Naive thymus-derived CD4-positive, alpha-beta T cell (primary cell): Measurements from ENCODE around the gene PTPRM. TPM values are rescaled to one million over a fixed set of nuclear protein-coding genes. Genes with fewer than 3 reads are reported as not detected.

ENCODE experiments used
- ATAC-seq: fragments of 150-1000 bp; cut with Tn5 transposase; 2 replicates; pipeline ENCODE4 v1.10.0; 2021; ENCODE audit warnings: mild to moderate bottlenecking, moderate library complexity
- CTCF ChIA-PET: fragments of 350-600 bp; sonication (Branson Sonifier 250); formaldehyde crosslinking; loops from one replicate; lab custom pipeline; 2021; ENCODE audit warnings: antibody characterized with exemption; lab: Charles Lee
- POLR2A ChIA-PET: fragments of 350-600 bp; sonication (Branson Sonifier 250); formaldehyde crosslinking; loops from one replicate; lab custom pipeline; 2021; ENCODE audit warnings: antibody characterized with exemption, inconsistent platforms; lab: Charles Lee
- DNase-seq, 9 donors: peaks; one replicate each; pipeline versions ENCODE4 v3.0.0 to v3.0.0-alpha.2; 2020 to 2022; ENCODE audit warnings: mixed read lengths in 1 of 9
- H3K27ac ChIP-seq: one replicate; pipeline ENCODE4 v1.7.0; 2013; ENCODE audit warnings: mild to moderate bottlenecking, low read depth, low read length, moderate library complexity
- H3K27me3 ChIP-seq, 2 donors: one replicate each; pipeline ENCODE4 v1.7.0; 2013; ENCODE audit warnings: low read length in 2 of 2, mild to moderate bottlenecking in 2 of 2, moderate library complexity in 2 of 2; ENCODE audit not compliant: control insufficient read depth in 2 of 2, insufficient read depth in 2 of 2
- H3K36me3 ChIP-seq, 3 experiments: 1 replicate in 2 of 3; 2 replicates in 1 of 3; pipeline ENCODE4 v1.7.0; 2013; ENCODE audit warnings: low read length in 3 of 3, mild to moderate bottlenecking in 3 of 3, moderate library complexity in 1 of 3; ENCODE audit not compliant: insufficient read depth in 3 of 3, control insufficient read depth in 2 of 3
- H3K4me1 ChIP-seq, 2 donors: one replicate each; pipeline ENCODE4 v1.7.0; 2013; ENCODE audit warnings: low read length in 2 of 2, mild to moderate bottlenecking in 2 of 2, moderate library complexity in 1 of 2; ENCODE audit not compliant: control insufficient read depth in 2 of 2, insufficient read depth in 2 of 2
- H3K4me3 ChIP-seq: 2 replicates; pipeline ENCODE4 v1.7.0; 2013; ENCODE audit warnings: mild to moderate bottlenecking, low read length
- H3K9me3 ChIP-seq, 3 experiments: 1 replicate in 2 of 3; 2 replicates in 1 of 3; pipeline ENCODE4 v1.7.0; 2013; ENCODE audit warnings: low read length in 3 of 3; ENCODE audit not compliant: control insufficient read depth in 2 of 3
- H3K27ac Mint-ChIP-seq, 9 donors: one replicate each; pipeline ENCODE4 v1.8.0; 2020 to 2022; ENCODE audit warnings: mixed read lengths in 9 of 9, mild to moderate bottlenecking in 8 of 9, moderate library complexity in 5 of 9, inconsistent platforms in 2 of 9
- H3K27me3 Mint-ChIP-seq, 5 donors: one replicate each; pipeline ENCODE4 v1.8.0; 2021 to 2022; ENCODE audit warnings: mixed read lengths in 5 of 5, mild to moderate bottlenecking in 1 of 5
- H3K36me3 Mint-ChIP-seq, 5 donors: one replicate each; pipeline ENCODE4 v1.8.0; 2020 to 2022; ENCODE audit warnings: mixed read lengths in 5 of 5, mild to moderate bottlenecking in 3 of 5, inconsistent platforms in 1 of 5
- H3K4me1 Mint-ChIP-seq, 7 donors: one replicate each; pipeline ENCODE4 v1.8.0; 2020 to 2022; ENCODE audit warnings: mixed read lengths in 7 of 7, mild to moderate bottlenecking in 3 of 7, inconsistent platforms in 1 of 7
- H3K4me3 Mint-ChIP-seq, 10 donors: one replicate each; pipeline ENCODE4 v1.8.0; 2020 to 2022; ENCODE audit warnings: mild to moderate bottlenecking in 10 of 10, mixed read lengths in 10 of 10, moderate library complexity in 6 of 10, inconsistent platforms in 2 of 10
- H3K9me3 Mint-ChIP-seq, 11 donors: one replicate each; pipeline ENCODE4 v1.8.0; 2020 to 2022; ENCODE audit warnings: mixed read lengths in 11 of 11, mild to moderate bottlenecking in 4 of 11, inconsistent platforms in 1 of 11, moderate library complexity in 1 of 11
- intact Hi-C, 2 donors: fragments of 100-400 bp; cut with micrococcal nuclease; formaldehyde crosslinking; loops; one replicate each; pipeline ENCODE4 v1.15.1; 2023
- polyA plus RNA-seq, 2 donors: library from polyadenylated mRNA; unstranded; fragments of 300-500 nt; fragmentation: Illumina TruSeq; gene quantifications; one replicate each; pipeline ENCODE4 v1.2.3, GENCODE V29; 2021
- total RNA-seq, 6 experiments: library from RNA in 5 of 6; stranded (reverse) in 5 of 6; gene quantifications; 1 replicate in 5 of 6; 2 replicates in 1 of 6; pipeline ENCODE4 v1.2.3 and lab custom pipeline; 2021 to 2026

The PTPRM gene
- total and polyA plus RNA-seq, 7 experiments from 2014 or later: 3.8 to 21.2 (median 8.4) TPM

DNA sequence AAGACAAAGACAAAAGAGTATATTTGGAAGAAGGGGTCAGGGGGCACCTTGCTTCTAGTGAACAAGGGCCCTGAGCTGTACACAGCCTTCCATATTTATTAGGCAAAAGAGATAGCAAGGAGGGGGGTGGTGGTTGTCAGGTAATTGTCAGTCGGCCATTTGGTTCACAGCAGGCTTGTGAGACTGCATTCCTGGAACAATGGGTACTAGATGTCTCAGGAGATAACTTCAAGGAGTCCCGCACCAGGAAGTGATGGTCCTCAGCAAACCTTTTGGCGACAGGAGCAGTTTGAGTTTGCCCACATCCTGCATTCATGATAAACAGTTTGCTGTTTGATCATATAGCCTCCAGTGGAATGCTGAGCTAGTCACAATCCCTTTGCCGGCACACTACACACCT is 665.7 kb downstream of the PTPRM start:
- DNase-seq: peak in 2 of 9 donors; percentile 2 to 7
- intact Hi-C loops: no loop called here
- no peak for ATAC-seq
- H3K9me3 Mint-ChIP-seq: peaks cover 0 to 4% (median 0%) of the 10 kb centered on the region in 11 donors
- no peaks in the 10 kb centered on the region for H3K4me1 ChIP-seq
- H3K9me3 ChIP-seq: no peaks in the 10 kb centered on the region
- CTCF ChIA-PET: no interaction called here
- H3K27me3 ChIP-seq: no peaks in the 10 kb centered on the region
- POLR2A ChIA-PET: no interaction called here
- H3K27me3 Mint-ChIP-seq: no peaks in the 10 kb centered on the region
- no peak overlapping the region for H3K27ac Mint-ChIP-seq
- H3K4me1 Mint-ChIP-seq: peaks cover 0 to 18% (median 0%) of the 10 kb centered on the region in 7 donors
- no peak overlapping the region for H3K27ac ChIP-seq
- H3K4me3 Mint-ChIP-seq: no peak overlapping the region
- H3K4me3 ChIP-seq: no peak overlapping the region
- H3K36me3 ChIP-seq: no peaks in the 10 kb centered on the region
- H3K36me3 Mint-ChIP-seq: peaks cover 0 to 3% (median 0%) of the 10 kb centered on the region in 5 donors

DNA sequence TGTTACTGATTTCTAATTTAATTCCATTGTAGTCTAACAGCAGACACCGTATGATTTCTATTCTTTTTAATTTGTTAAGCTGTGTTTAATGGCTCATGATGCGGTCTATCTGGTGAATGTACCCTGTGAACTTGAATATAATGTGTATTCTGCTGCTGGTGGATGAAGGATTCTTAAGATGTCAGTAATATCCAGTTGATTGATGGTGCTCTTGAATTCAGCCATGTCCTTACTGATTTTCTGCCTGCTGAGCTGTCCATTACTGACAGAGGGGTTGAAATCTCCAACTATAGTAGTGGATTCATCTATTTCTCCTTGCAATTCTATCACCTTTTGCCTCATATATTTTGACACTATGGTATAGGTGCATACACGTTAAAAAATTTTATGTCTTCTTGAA is 668.8 kb downstream of the PTPRM start:
- Histone ChIP-seq H3K9me3 (no peaks in the 10 kb centered on the region), H3K27me3 (no peaks in the 10 kb centered on the region), H3K36me3 (no peaks in the 10 kb centered on the region), H3K4me1 (no peaks in the 10 kb centered on the region), H3K4me3 (no peak overlapping the region), H3K27ac (no peak overlapping the region)
- Mint-ChIP-seq H3K36me3 (peaks cover 0 to 3% (median 0%) of the 10 kb centered on the region in 5 donors), H3K27me3 (peaks cover 0 to 3% (median 0%) of the 10 kb centered on the region in 5 donors), H3K4me1 (peaks cover 0 to 18% (median 0%) of the 10 kb centered on the region in 7 donors), H3K9me3 (peaks cover 0 to 4% (median 0%) of the 10 kb centered on the region in 11 donors), H3K4me3 (no peak overlapping the region), H3K27ac (no peak overlapping the region)
- no peak for DNase-seq
- POLR2A ChIA-PET: no interaction called here
- intact Hi-C loops: no loop called here
- CTCF ChIA-PET: no interaction called here
- no peak for ATAC-seq

DNA sequence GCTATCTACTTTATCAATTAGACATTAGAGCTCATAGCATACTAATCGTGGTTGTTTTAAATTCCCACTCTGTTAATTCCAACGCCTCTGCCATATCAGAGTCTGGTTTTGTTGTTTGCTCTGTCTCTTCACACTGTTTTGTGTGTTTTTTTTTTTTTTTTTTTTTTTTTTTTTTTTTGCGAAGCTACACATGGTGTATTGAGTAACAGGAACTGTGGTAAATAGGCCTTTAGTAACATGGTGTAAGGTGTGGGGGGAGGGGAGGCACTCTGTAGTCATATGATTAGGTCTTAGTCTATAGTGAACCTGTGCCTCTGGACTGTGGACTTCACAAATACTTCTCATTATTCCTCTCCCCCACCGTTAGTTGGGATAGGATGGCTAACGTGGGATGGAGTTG is 671.4 kb downstream of the PTPRM start:
- Histone ChIP-seq H3K36me3 (no peaks in the 10 kb centered on the region), H3K4me3 (no peak overlapping the region), H3K4me1 (no peaks in the 10 kb centered on the region), H3K27ac (no peak overlapping the region), H3K9me3 (no peaks in the 10 kb centered on the region), H3K27me3 (no peaks in the 10 kb centered on the region)
- Mint-ChIP-seq H3K4me3 (no peak overlapping the region), H3K27ac (no peak overlapping the region), H3K27me3 (peaks cover 0 to 3% (median 0%) of the 10 kb centered on the region in 5 donors), H3K36me3 (peaks cover 0 to 3% (median 0%) of the 10 kb centered on the region in 5 donors), H3K4me1 (peaks cover 0 to 5% (median 0%) of the 10 kb centered on the region in 7 donors), H3K9me3 (peaks cover 0 to 6% (median 0%) of the 10 kb centered on the region in 11 donors)
- DNase-seq (no peak), ATAC-seq (no peak)
- ChIA-PET POLR2A (no interaction called here), CTCF (no interaction called here)
- intact Hi-C loops: no loop called here

DNA sequence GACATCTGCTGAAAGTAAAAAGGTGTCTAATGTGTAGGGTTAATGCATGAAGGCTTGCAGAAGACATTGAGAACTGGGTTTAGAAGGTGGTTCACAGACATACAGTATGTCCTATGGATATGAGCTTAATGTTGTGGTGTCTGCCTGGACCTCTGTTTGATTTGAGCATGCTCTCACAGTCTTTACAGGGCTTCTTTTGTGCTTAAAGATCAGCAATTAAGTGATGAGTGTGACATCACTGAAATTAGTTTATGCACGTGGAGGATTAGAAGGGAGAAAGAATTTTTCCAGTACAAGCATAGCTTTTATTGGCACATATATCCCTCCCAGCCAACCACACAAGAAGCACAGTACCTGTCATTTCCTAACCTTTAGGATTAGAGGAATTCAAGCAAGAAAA is 674.6 kb downstream of the PTPRM start:
- ChIA-PET CTCF (no interaction called here), POLR2A (no interaction called here)
- H3K27me3 Mint-ChIP-seq: peaks cover 0 to 3% (median 0%) of the 10 kb centered on the region in 5 donors
- H3K4me3 Mint-ChIP-seq: no peak overlapping the region
- H3K27ac Mint-ChIP-seq: no peak overlapping the region
- Histone ChIP-seq H3K4me3 (no peak overlapping the region), H3K4me1 (no peaks in the 10 kb centered on the region), H3K27me3 (no peaks in the 10 kb centered on the region), H3K27ac (no peak overlapping the region), H3K36me3 (no peaks in the 10 kb centered on the region), H3K9me3 (no peaks in the 10 kb centered on the region)
- H3K9me3 Mint-ChIP-seq: peaks cover 0 to 6% (median 0%) of the 10 kb centered on the region in 11 donors
- DNase-seq (no peak), ATAC-seq (no peak)
- peaks cover 0 to 4% (median 0%) of the 10 kb centered on the region in 5 donors for H3K36me3 Mint-ChIP-seq
- intact Hi-C loops: no loop called here
- H3K4me1 Mint-ChIP-seq: no peaks in the 10 kb centered on the region

DNA sequence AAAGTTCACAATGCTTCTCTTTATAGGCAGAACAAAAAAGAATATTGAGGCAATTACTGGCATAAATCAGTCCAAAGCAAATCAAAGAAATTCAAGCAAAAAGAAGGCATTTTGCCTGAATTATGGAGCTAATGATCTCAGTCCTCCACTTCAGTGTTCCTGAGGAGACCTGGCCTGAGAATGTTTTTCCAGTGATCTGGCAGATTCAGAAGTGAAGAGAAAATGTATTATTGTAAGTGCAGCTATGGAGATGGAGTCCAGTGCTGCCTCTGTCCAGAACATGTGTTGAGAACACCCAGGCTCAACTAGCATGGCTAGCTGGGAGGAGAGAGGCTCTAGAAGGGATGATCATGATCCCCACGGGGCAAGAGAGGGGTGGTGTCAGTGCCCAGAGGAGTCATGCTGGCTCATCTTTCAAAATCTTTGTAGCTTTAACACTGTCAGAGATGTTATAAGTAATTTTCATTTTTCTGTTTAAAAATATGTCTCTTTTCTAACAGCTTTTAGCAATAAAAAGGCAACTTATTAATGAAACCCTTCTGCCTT is 675.1 kb downstream of the PTPRM start:
- peaks cover 0 to 3% (median 0%) of the 10 kb centered on the region in 5 donors for H3K27me3 Mint-ChIP-seq
- ChIA-PET CTCF (no interaction called here), POLR2A (no interaction called here)
- H3K9me3 ChIP-seq: no peaks in the 10 kb centered on the region
- DNase-seq (no peak), ATAC-seq (no peak)
- no peak overlapping the region for H3K4me3 ChIP-seq
- no peak overlapping the region for H3K4me3 Mint-ChIP-seq
- no peak overlapping the region for H3K27ac Mint-ChIP-seq
- no peaks in the 10 kb centered on the region for H3K27me3 ChIP-seq
- H3K9me3 Mint-ChIP-seq: peaks cover 0 to 6% (median 0%) of the 10 kb centered on the region in 11 donors
- no peak overlapping the region for H3K27ac ChIP-seq
- intact Hi-C loops: no loop called here
- H3K36me3 ChIP-seq: no peaks in the 10 kb centered on the region
- peaks cover 0 to 5% (median 0%) of the 10 kb centered on the region in 5 donors for H3K36me3 Mint-ChIP-seq
- no peaks in the 10 kb centered on the region for H3K4me1 ChIP-seq
- H3K4me1 Mint-ChIP-seq: no peaks in the 10 kb centered on the region

DNA sequence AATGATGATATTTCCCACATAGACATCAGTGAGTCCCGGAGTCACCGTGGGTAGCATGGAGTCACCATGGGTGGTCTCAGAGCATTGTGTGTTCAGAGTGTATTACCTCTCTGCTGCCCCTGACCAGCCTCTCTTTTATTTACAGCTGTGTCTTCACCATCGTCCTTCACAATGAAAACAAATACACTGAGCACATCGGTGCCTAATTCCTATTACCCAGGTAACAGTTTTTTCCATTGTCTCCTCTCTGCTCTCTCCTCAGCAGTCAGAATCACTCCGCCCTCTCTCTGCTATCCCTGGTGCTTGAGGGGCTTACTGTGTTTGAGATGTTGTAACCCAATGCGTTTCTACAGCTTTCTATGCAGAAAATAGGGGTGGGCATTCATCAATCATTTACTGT is 680.6 kb downstream of the PTPRM start:
- peaks cover 0 to 4% (median 0%) of the 10 kb centered on the region in 11 donors for H3K9me3 Mint-ChIP-seq
- intact Hi-C loops: no loop called here

DNA sequence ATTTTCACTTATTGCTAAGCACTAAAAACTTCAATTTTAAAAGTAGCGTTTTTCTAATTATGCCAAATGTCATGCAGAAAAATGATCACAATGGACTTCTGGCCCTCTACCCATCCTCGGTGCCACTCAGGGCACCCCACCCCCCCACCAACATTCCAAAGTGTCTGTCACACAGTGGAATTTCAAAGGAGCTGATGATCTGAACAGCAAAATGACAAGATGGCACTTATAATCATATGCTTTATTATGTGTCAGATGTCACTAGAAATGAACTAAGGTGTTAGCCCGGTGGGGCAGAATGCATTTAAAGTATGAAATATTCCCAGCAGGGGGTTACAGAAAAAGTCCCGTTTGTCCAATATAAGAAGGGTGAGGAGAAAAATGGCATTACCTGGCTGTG is 681.5 kb downstream of the PTPRM start:
- peaks cover 0 to 22% (median 3%) of the 10 kb centered on the region in 5 donors for H3K36me3 Mint-ChIP-seq
- peaks cover 0 to 2% (median 0%) of the 10 kb centered on the region in 11 donors for H3K9me3 Mint-ChIP-seq
- H3K27me3 Mint-ChIP-seq: no peaks in the 10 kb centered on the region
- H3K27me3 ChIP-seq: no peaks in the 10 kb centered on the region
- H3K27ac Mint-ChIP-seq: no peak overlapping the region
- H3K9me3 ChIP-seq: no peaks in the 10 kb centered on the region
- H3K4me3 Mint-ChIP-seq: no peak overlapping the region
- no peaks in the 10 kb centered on the region for H3K4me1 ChIP-seq
- no peak for ATAC-seq
- POLR2A ChIA-PET: no interaction called here
- no peak overlapping the region for H3K4me3 ChIP-seq
- CTCF ChIA-PET: no interaction called here
- no peak overlapping the region for H3K27ac ChIP-seq
- no peaks in the 10 kb centered on the region for H3K4me1 Mint-ChIP-seq
- H3K36me3 ChIP-seq: no peaks in the 10 kb centered on the region
- no peak for DNase-seq
- intact Hi-C loops: no loop called here

More for the DNA sequence above, 680.6 kb downstream of the PTPRM start:
- H3K27ac Mint-ChIP-seq: no peak overlapping the region
- no peaks in the 10 kb centered on the region for H3K4me1 Mint-ChIP-seq
- ATAC-seq: no peak
- DNase-seq: no peak
- Histone ChIP-seq H3K27ac (no peak overlapping the region), H3K27me3 (no peaks in the 10 kb centered on the region), H3K36me3 (no peaks in the 10 kb centered on the region), H3K4me1 (no peaks in the 10 kb centered on the region), H3K4me3 (no peak overlapping the region), H3K9me3 (no peaks in the 10 kb centered on the region)
- H3K4me3 Mint-ChIP-seq: no peak overlapping the region
- ChIA-PET CTCF (no interaction called here), POLR2A (no interaction called here)
- H3K27me3 Mint-ChIP-seq: no peaks in the 10 kb centered on the region
- peaks cover 0 to 19% (median 3%) of the 10 kb centered on the region in 5 donors for H3K36me3 Mint-ChIP-seq
